ENCODE data around the gene FAM107B. TPM values are rescaled to one million over a fixed set of nuclear protein-coding genes. Genes with fewer than 3 reads are reported as not detected.

Gene FAM107B
- total and polyA plus RNA-seq, 7 donors = 12.8 to 111 (median 15.0) TPM

- no peak overlapping the region for H3K4me3 ChIP-seq
- no peaks in the 10 kb centered on the region for H3K36me3 ChIP-seq
- no peak for DNase-seq
- intact Hi-C loops (cut with DNase I) = no loop called here
- H3K4me1 ChIP-seq = no peaks in the 10 kb centered on the region
- H3K9me3 ChIP-seq = no peaks in the 10 kb centered on the region
- H3K27me3 ChIP-seq = no peaks in the 10 kb centered on the region
- H3K27ac ChIP-seq = no peak overlapping the region
- TF ChIP-seq CTCF (IDR thresholded peaks at IDR 0.05) (no peak), EP300 (IDR thresholded peaks at IDR 0.05) (no peak), POLR2A (IDR thresholded peaks at IDR 0.05) (no peak), POLR2AphosphoS5 (IDR thresholded peaks at IDR 0.05) (no peak)
- whole genome bisulfite sequencing, 2 donors = 60 to 66% methylated on average over 4 of the region's 4 CpGs
Measured at GRCh38 chr10:14562218-14563075, 212.2 kb downstream of the FAM107B start.

- Histone ChIP-seq H3K9me3 (no peaks in the 10 kb centered on the region), H3K4me1 (peaks cover 0 to under 1% (median 0%) of the 10 kb centered on the region in 4 donors), H3K36me3 (no peaks in the 10 kb centered on the region), H3K27ac (no peak overlapping the region), H3K27me3 (no peaks in the 10 kb centered on the region), H3K4me3 (no peak overlapping the region)
- 71 to 90% methylated on average over 15 of the region's 15 CpGs for WGBS, 2 donors
- no peak for DNase-seq
- TF ChIP-seq EP300 (IDR thresholded peaks at IDR 0.05) (no peak), POLR2A (IDR thresholded peaks at IDR 0.05) (no peak), POLR2AphosphoS5 (IDR thresholded peaks at IDR 0.05) (no peak), CTCF (IDR thresholded peaks at IDR 0.05) (no peak)
- intact Hi-C loops (cut with DNase I) = no loop called here
Measured at GRCh38 chr10:14560791-14561765, 213.6 kb downstream of the FAM107B start.

- 76 to 87% methylated on average over 9 of the region's 9 CpGs for WGBS, 2 donors
- peaks cover 0 to 9% (median 6%) of the 10 kb centered on the region in 4 donors for H3K4me1 ChIP-seq
- no peaks in the 10 kb centered on the region for H3K36me3 ChIP-seq
- H3K4me3 ChIP-seq = no peak overlapping the region
- no peak for DNase-seq
- intact Hi-C loops (cut with DNase I) = no loop called here
- H3K27ac ChIP-seq = no peak overlapping the region
- no peaks in the 10 kb centered on the region for H3K9me3 ChIP-seq
- H3K27me3 ChIP-seq = no peaks in the 10 kb centered on the region
- TF ChIP-seq CTCF (IDR thresholded peaks at IDR 0.05) (no peak), POLR2AphosphoS5 (IDR thresholded peaks at IDR 0.05) (peak in 1 of 4 donors; percentile 16)
Measured at GRCh38 chr10:14560274-14560673, 214.4 kb downstream of the FAM107B start.

- H3K4me3 ChIP-seq = no peak overlapping the region
- 97% methylated on average over 12 of the region's 12 CpGs for WGBS, 2 donors
- intact Hi-C loops (cut with DNase I) = no loop called here
- DNase-seq = no peak
- H3K36me3 ChIP-seq = no peaks in the 10 kb centered on the region
- no peak overlapping the region for H3K27ac ChIP-seq
- no peaks in the 10 kb centered on the region for H3K27me3 ChIP-seq
- peaks cover 0 to 15% (median 10%) of the 10 kb centered on the region in 4 donors for H3K4me1 ChIP-seq
- TF ChIP-seq POLR2AphosphoS5 (IDR thresholded peaks at IDR 0.05) (no peak), EP300 (IDR thresholded peaks at IDR 0.05) (no peak), CTCF (IDR thresholded peaks at IDR 0.05) (no peak), POLR2A (IDR thresholded peaks at IDR 0.05) (no peak)
- no peaks in the 10 kb centered on the region for H3K9me3 ChIP-seq
Measured at GRCh38 chr10:14558025-14558424, 216.7 kb downstream of the FAM107B start.
